SU-DHL-6 (cell line): ENCODE measurements around the gene MED29.

Source experiments
- H2AFZ ChIP-seq: fragments of 200-600 bp; sonication (generic); 2 replicates; pipeline ENCODE4 v1.6.1; 2014; ENCODE audit warnings: low read depth, mild to moderate bottlenecking, moderate library complexity, mixed read lengths, antibody characterized with exemption, low read length; ENCODE audit not compliant: severe bottlenecking
- H3F3A ChIP-seq: fragments of 200-600 bp; shearing (Covaris generic); 2 replicates; pipeline ENCODE4 v1.6.0; 2016; ENCODE audit warnings: antibody characterized with exemption, mild to moderate bottlenecking; ENCODE audit not compliant: insufficient read depth
- H3K27ac ChIP-seq: fragments of 200-600 bp; sonication (generic); 2 replicates; pipeline ENCODE4 v1.5.1; 2016; ENCODE audit warnings: low read depth, mild to moderate bottlenecking, low read length, moderate library complexity, mixed read lengths
- H3K27me3 ChIP-seq: fragments of 200-600 bp; sonication (generic), shearing (Covaris generic); 2 replicates; pipeline ENCODE4 v1.6.0; 2014; ENCODE audit warnings: mild to moderate bottlenecking, low read length
- H3K36me3 ChIP-seq: fragments of 200-600 bp; sonication (generic); 2 replicates; pipeline ENCODE4 v1.6.1; 2014; ENCODE audit warnings: mild to moderate bottlenecking, low read length, mixed read lengths
- H3K4me2 ChIP-seq: fragments of 300-600, 200-600 bp; shearing (Covaris generic), sonication (generic); 2 replicates; pipeline ENCODE4 v1.6.0; 2014; ENCODE audit warnings: low read length, low read depth, mild to moderate bottlenecking; ENCODE audit not compliant: poor library complexity, severe bottlenecking
- H3K4me3 ChIP-seq: fragments of 200-600 bp; sonication (generic); 2 replicates; pipeline ENCODE4 v1.5.1; 2014; ENCODE audit warnings: antibody characterized with exemption, low read length, mild to moderate bottlenecking, mixed read lengths; ENCODE audit not compliant: insufficient read depth, poor library complexity, severe bottlenecking
- H3K79me2 ChIP-seq: fragments of 200-600 bp; sonication (generic); 2 replicates; pipeline ENCODE4 v1.6.1; 2014; ENCODE audit warnings: mild to moderate bottlenecking, low read length, moderate library complexity; ENCODE audit not compliant: insufficient read depth
- H3K9ac ChIP-seq: fragments of 200-600 bp; sonication (generic); 2 replicates; pipeline ENCODE4 v1.7.0; 2014; ENCODE audit warnings: mild to moderate bottlenecking, low read length
- H3K9me2 ChIP-seq: fragments of 200-600 bp; sonication (generic); replicated peaks from 2 replicates; pipeline ENCODE4 v1.6.1; 2014; ENCODE audit warnings: low read length; ENCODE audit not compliant: insufficient read depth
- H3K9me3 ChIP-seq: fragments of 200-600 bp; sonication (generic); 2 replicates; pipeline ENCODE4 v1.6.1; 2014; ENCODE audit warnings: low read length, mixed read lengths; ENCODE audit not compliant: insufficient read depth
- H4K20me1 ChIP-seq: fragments of 200-600 bp; sonication (generic); 2 replicates; pipeline ENCODE4 v1.6.1; 2014; ENCODE audit warnings: low read depth, mild to moderate bottlenecking, antibody characterized with exemption, low read length, moderate library complexity, mixed read lengths
- CTCF ChIP-seq: fragments of 200-600 bp; sonication (generic); IDR thresholded peaks from one replicate; pipeline ENCODE4 v1.5.1; 2017; ENCODE audit warnings: antibody characterized with exemption, mild to moderate bottlenecking, low read length, moderate library complexity; ENCODE audit not compliant: insufficient read depth, poor library complexity, severe bottlenecking
- EZH2phosphoT487 ChIP-seq: fragments of 200-600 bp; sonication (generic), shearing (Covaris generic); conservative IDR thresholded peaks from 2 replicates; pipeline ENCODE4 v1.6.1; 2018; ENCODE audit warnings: mild to moderate bottlenecking, antibody characterized with exemption, low read length, moderate library complexity, mixed read lengths

MED29 gene

GRCh38 chr19:39370735-39371134 lies 20.4 kb upstream of the MED29 start:
- Histone ChIP-seq H3K4me3 (no peak overlapping the region), H4K20me1 (no peaks in the 10 kb centered on the region), H3F3A (no peaks in the 10 kb centered on the region), H3K27me3 (no peaks in the 10 kb centered on the region), H3K4me2 (no peak overlapping the region), H3K36me3 (no peaks in the 10 kb centered on the region), H3K27ac (no peak overlapping the region), H3K79me2 (no peaks in the 10 kb centered on the region), H2AFZ (no peak overlapping the region), H3K9me3 (no peaks in the 10 kb centered on the region), H3K9ac (no peak overlapping the region), H3K9me2 (no peaks in the 10 kb centered on the region)
- TF ChIP-seq CTCF, result no peak
- no peak for TF ChIP-seq EZH2phosphoT487

GRCh38 chr19:39372047-39372802 lies 19.0 kb upstream of the MED29 start:
- no peaks in the 10 kb centered on the region for H3K9me3 ChIP-seq
- H3K36me3 ChIP-seq, result no peaks in the 10 kb centered on the region
- H3K9ac ChIP-seq, result no peak overlapping the region
- H3K27ac ChIP-seq, result no peak overlapping the region
- TF ChIP-seq EZH2phosphoT487 (no peak), CTCF (no peak)
- no peaks in the 10 kb centered on the region for H3K27me3 ChIP-seq
- H3K4me2 ChIP-seq, result no peak overlapping the region
- no peaks in the 10 kb centered on the region for H3F3A ChIP-seq
- H3K4me3 ChIP-seq, result no peak overlapping the region
- H2AFZ ChIP-seq, result no peak overlapping the region
- H4K20me1 ChIP-seq, result no peaks in the 10 kb centered on the region
- no peaks in the 10 kb centered on the region for H3K79me2 ChIP-seq
- no peaks in the 10 kb centered on the region for H3K9me2 ChIP-seq

- TF ChIP-seq EZH2phosphoT487 (no peak), CTCF (no peak)
- H3K9ac ChIP-seq, result no peak overlapping the region
- H3K79me2 ChIP-seq, result no peaks in the 10 kb centered on the region
- no peak overlapping the region for H3K4me3 ChIP-seq
- no peaks in the 10 kb centered on the region for H3K27me3 ChIP-seq
- H4K20me1 ChIP-seq, result no peaks in the 10 kb centered on the region
- H3F3A ChIP-seq, result no peaks in the 10 kb centered on the region
- no peaks in the 10 kb centered on the region for H3K36me3 ChIP-seq
- no peak overlapping the region for H2AFZ ChIP-seq
- no peaks in the 10 kb centered on the region for H3K9me3 ChIP-seq
- no peaks in the 10 kb centered on the region for H3K9me2 ChIP-seq
- no peak overlapping the region for H3K4me2 ChIP-seq
- no peak overlapping the region for H3K27ac ChIP-seq
Observed at GRCh38 chr19:39372941-39373340, 18.2 kb upstream of the MED29 start.
